Natural killer cell (primary cell): Measurements from ENCODE around the gene MLKL. TPM values are rescaled to one million over a fixed set of nuclear protein-coding genes. Genes with fewer than 3 reads are reported as not detected.

ENCODE experiments used
- ATAC-seq, 3 donors: fragments of 150-1000 bp in 2 of 3; fragments of 200-7000 bp in 1 of 3; cut with Tn5 transposase; 1 replicate in 1 of 3; 2 replicates in 2 of 3; pipeline ENCODE4 v1.10.0; 2021; ENCODE audit warnings: mild to moderate bottlenecking in 2 of 3, moderate library complexity in 2 of 3
- DNase-seq, 2 donors: peaks; one replicate each; pipeline versions ENCODE4 v3.0.0 to v3.0.0-alpha.2; 2013 to 2021; ENCODE audit warnings: mixed read lengths in 1 of 2
- H3K27ac ChIP-seq: one replicate; pipeline ENCODE4 v1.5.1; 2013; ENCODE audit warnings: mild to moderate bottlenecking, low read length
- H3K27me3 ChIP-seq: one replicate; pipeline ENCODE4 v1.6.1; 2013; ENCODE audit warnings: low read length; ENCODE audit not compliant: control insufficient read depth, insufficient read depth
- H3K36me3 ChIP-seq: one replicate; pipeline ENCODE4 v1.6.1; 2013; ENCODE audit warnings: low read length; ENCODE audit not compliant: control insufficient read depth, insufficient read depth
- H3K4me1 ChIP-seq: one replicate; pipeline ENCODE4 v1.6.1; 2013; ENCODE audit warnings: low read length; ENCODE audit not compliant: control insufficient read depth, insufficient read depth
- H3K4me3 ChIP-seq: one replicate; pipeline ENCODE4 v1.5.1; 2013; ENCODE audit warnings: low read length
- H3K9me3 ChIP-seq: one replicate; pipeline ENCODE4 v1.6.1; 2013; ENCODE audit warnings: low read length; ENCODE audit not compliant: control insufficient read depth, insufficient read depth
- H3K27ac Mint-ChIP-seq, 2 donors: one replicate each; pipeline ENCODE4 v1.8.0; 2022; ENCODE audit warnings: mild to moderate bottlenecking in 2 of 2, mixed read lengths in 2 of 2, moderate library complexity in 1 of 2
- H3K27me3 Mint-ChIP-seq, 2 donors: one replicate each; pipeline ENCODE4 v1.8.0; 2022; ENCODE audit warnings: low read depth in 2 of 2, mixed read lengths in 2 of 2
- H3K36me3 Mint-ChIP-seq: one replicate; pipeline ENCODE4 v1.8.0; 2022; ENCODE audit warnings: mixed read lengths
- H3K4me1 Mint-ChIP-seq, 2 donors: one replicate each; pipeline ENCODE4 v1.8.0; 2022; ENCODE audit warnings: mixed read lengths in 2 of 2
- H3K4me3 Mint-ChIP-seq: one replicate; pipeline ENCODE4 v1.8.0; 2022; ENCODE audit warnings: mild to moderate bottlenecking, moderate library complexity, mixed read lengths
- H3K9me3 Mint-ChIP-seq, 2 donors: one replicate each; pipeline ENCODE4 v1.8.0; 2022; ENCODE audit warnings: mixed read lengths in 2 of 2
- WGBS: methylation state at CpG from one replicate; pipeline ENCODE4 v1.1.7; 2013; ENCODE audit warnings: missing lambda C conversion rate; ENCODE audit not compliant: insufficient coverage; 5-methylcytosine and 5-hydroxymethylcytosine counted together
- intact Hi-C: fragments of 100-400 bp; cut with micrococcal nuclease; formaldehyde crosslinking; loops from one replicate; pipeline ENCODE4 v1.14.2; 2022
- total RNA-seq, 4 donors: library from RNA; stranded (reverse); fragments of 120-200 nt in 1 of 4; gene quantifications; one replicate each; pipeline versions ENCODE4 v1.2.3 to v1.2.4, GENCODE V29; 2013 to 2022
- TF ChIP-seq, protein P1 (sequence below): fragments of 200-600 bp; IDR thresholded peaks from one replicate; pipeline ENCODE4 v1.8.0; 2022; ENCODE audit warnings: antibody characterized with exemption

MLKL gene
- total RNA-seq, 3 donors from 2014 or later (not counting 1 experiment from before 2014, with no cell fraction given) = 39.8 to 57.5 (median 52.1) TPM

DNA sequence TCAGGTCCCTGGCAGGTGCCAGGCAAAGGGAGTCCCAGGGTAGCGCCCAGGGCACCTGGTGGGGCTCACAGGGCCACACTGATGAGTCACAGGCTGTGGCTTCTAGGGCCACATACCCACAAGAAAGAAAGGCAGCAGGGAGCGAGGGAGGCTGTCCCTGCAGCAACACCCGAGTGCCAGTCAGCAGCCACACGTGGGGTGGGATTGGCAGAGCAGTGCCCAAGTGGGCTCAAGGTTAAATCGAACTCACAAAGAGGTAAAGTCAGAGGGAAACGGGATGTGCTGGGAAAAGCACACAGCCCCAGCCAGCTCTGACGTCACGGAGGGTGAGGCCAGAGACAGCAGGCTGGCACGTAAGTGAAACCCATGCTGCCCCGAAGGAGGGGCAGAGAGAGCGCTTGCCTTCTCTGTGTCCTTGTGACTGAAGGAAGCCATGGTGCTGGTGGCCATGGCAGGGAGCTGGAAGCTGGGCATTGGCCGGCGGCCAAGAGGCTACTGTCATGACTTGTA lies 40.2 kb upstream of the MLKL start:
- Histone ChIP-seq H3K4me1 (no peaks in the 10 kb centered on the region), H3K9me3 (no peaks in the 10 kb centered on the region), H3K36me3 (no peaks in the 10 kb centered on the region), H3K27me3 (no peaks in the 10 kb centered on the region), H3K4me3 (no peak overlapping the region), H3K27ac (no peak overlapping the region)
- Mint-ChIP-seq H3K36me3 (no peaks in the 10 kb centered on the region), H3K4me1 (no peaks in the 10 kb centered on the region), H3K9me3 (no peaks in the 10 kb centered on the region), H3K4me3 (no peak overlapping the region), H3K27ac (no peak overlapping the region), H3K27me3 (no peaks in the 10 kb centered on the region)
- TF ChIP-seq, protein P1, sequence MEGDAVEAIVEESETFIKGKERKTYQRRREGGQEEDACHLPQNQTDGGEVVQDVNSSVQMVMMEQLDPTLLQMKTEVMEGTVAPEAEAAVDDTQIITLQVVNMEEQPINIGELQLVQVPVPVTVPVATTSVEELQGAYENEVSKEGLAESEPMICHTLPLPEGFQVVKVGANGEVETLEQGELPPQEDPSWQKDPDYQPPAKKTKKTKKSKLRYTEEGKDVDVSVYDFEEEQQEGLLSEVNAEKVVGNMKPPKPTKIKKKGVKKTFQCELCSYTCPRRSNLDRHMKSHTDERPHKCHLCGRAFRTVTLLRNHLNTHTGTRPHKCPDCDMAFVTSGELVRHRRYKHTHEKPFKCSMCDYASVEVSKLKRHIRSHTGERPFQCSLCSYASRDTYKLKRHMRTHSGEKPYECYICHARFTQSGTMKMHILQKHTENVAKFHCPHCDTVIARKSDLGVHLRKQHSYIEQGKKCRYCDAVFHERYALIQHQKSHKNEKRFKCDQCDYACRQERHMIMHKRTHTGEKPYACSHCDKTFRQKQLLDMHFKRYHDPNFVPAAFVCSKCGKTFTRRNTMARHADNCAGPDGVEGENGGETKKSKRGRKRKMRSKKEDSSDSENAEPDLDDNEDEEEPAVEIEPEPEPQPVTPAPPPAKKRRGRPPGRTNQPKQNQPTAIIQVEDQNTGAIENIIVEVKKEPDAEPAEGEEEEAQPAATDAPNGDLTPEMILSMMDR = no peak
- ATAC-seq (no peak), DNase-seq (no peak)
- 76% methylated on average over 13 of the region's 13 CpGs for WGBS
- intact Hi-C loops = no loop called here

- no peaks in the 10 kb centered on the region for H3K4me1 ChIP-seq
- no peak overlapping the region for H3K27ac Mint-ChIP-seq
- TF ChIP-seq, protein P1 = no peak
- H3K9me3 Mint-ChIP-seq = no peaks in the 10 kb centered on the region
- no peaks in the 10 kb centered on the region for H3K27me3 Mint-ChIP-seq
- WGBS = 90% methylated on average over 6 of the region's 6 CpGs
- H3K36me3 ChIP-seq = no peaks in the 10 kb centered on the region
- DNase-seq (no peak), ATAC-seq (no peak)
- no peaks in the 10 kb centered on the region for H3K27me3 ChIP-seq
- no peaks in the 10 kb centered on the region for H3K4me1 Mint-ChIP-seq
- no peak overlapping the region for H3K27ac ChIP-seq
- intact Hi-C loops = no loop called here
- H3K36me3 Mint-ChIP-seq = no peaks in the 10 kb centered on the region
- H3K4me3 Mint-ChIP-seq = no peak overlapping the region
- H3K9me3 ChIP-seq = no peaks in the 10 kb centered on the region
- H3K4me3 ChIP-seq = no peak overlapping the region
Measured at GRCh38 chr16:74739275-74739674, 38.6 kb upstream of the MLKL start.

DNA sequence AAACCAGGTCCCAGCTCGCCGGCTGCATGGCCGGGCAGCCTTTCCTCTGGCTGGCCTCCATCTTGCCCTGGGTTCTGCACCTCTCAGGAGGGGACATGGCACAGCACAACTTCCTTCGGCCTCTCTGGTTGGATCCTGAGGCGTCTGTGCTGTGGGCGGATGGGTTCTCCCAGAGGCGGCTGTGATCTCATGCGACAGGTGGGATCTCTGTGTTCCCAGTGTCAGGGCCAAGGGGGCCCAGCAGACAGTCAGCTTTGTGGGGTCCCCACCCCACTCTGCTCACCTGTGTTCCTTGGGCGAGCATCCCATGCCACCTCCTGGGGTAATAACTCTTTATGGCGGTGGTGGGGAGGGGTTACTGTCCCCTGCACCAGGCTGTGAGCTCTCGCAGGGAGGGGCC lies 38.2 kb upstream of the MLKL start:
- Mint-ChIP-seq H3K36me3 (no peaks in the 10 kb centered on the region), H3K9me3 (no peaks in the 10 kb centered on the region), H3K4me1 (no peaks in the 10 kb centered on the region), H3K27ac (no peak overlapping the region), H3K4me3 (no peak overlapping the region), H3K27me3 (no peaks in the 10 kb centered on the region)
- intact Hi-C loops = no loop called here
- Histone ChIP-seq H3K27ac (no peak overlapping the region), H3K36me3 (no peaks in the 10 kb centered on the region), H3K9me3 (no peaks in the 10 kb centered on the region), H3K27me3 (no peaks in the 10 kb centered on the region), H3K4me3 (no peak overlapping the region), H3K4me1 (no peaks in the 10 kb centered on the region)
- TF ChIP-seq, protein P1 = no peak
- WGBS = 92% methylated on average over 10 of the region's 11 CpGs
- no peak for ATAC-seq
- no peak for DNase-seq

DNA sequence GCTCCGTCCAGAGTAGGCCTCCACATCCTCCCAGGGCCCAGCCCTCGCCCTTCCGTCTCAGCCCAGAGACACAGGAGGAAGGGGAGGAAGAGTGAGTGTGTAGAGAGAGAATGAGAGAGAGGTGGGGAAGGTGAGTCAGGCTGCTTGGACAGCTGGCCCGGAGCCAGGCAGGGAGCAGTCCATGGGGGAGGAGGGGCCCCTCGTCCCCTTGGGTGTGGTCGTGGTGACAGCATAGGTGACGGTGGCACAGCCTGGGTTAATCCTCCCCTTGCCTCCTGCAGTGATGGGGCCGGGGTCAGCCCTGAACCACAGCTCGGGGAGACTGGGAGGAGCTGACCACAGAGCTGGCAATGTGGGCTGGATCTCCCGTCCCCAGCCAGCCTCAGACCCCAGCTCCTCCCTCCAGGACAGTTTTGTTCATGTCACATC lies 37.5 kb upstream of the MLKL start:
- no peak for ATAC-seq

More for the DNA sequence above, 37.5 kb upstream of the MLKL start:
- H3K27ac Mint-ChIP-seq = no peak overlapping the region
- intact Hi-C loops = no loop called here
- H3K4me1 Mint-ChIP-seq = no peaks in the 10 kb centered on the region
- 44% methylated on average over 10 of the region's 10 CpGs for WGBS
- Histone ChIP-seq H3K9me3 (no peaks in the 10 kb centered on the region), H3K4me1 (no peaks in the 10 kb centered on the region), H3K27me3 (no peaks in the 10 kb centered on the region), H3K36me3 (no peaks in the 10 kb centered on the region), H3K4me3 (no peak overlapping the region), H3K27ac (no peak overlapping the region)
- TF ChIP-seq, protein P1 = no peak
- DNase-seq = no peak
- H3K27me3 Mint-ChIP-seq = no peaks in the 10 kb centered on the region
- H3K36me3 Mint-ChIP-seq = no peaks in the 10 kb centered on the region
- H3K4me3 Mint-ChIP-seq = no peak overlapping the region
- H3K9me3 Mint-ChIP-seq = no peaks in the 10 kb centered on the region
